K562 (cell line): ENCODE results near the gene EPPIN. TPM values are rescaled to one million over a fixed set of nuclear protein-coding genes. Genes with fewer than 3 reads are reported as not detected.

Experiments
- BRCA1 ChIP-seq, 2 experiments: fragments of 450-650 bp in 1 of 2; sonication (generic) in 1 of 2; formaldehyde crosslinking in 1 of 2; IDR thresholded peaks; 2 replicates each; pipeline versions ENCODE4 v1.5.0 to v1.6.1; 2017 to 2020; ENCODE audit warnings: mild to moderate bottlenecking in 1 of 2, missing genetic modification reagents in 1 of 2
- CC2D1A ChIP-seq: fragments of 450-650 bp; IDR thresholded peaks from 2 replicates; pipeline ENCODE4 v1.6.1; 2017; ENCODE audit warnings: mild to moderate bottlenecking
- HCFC1 ChIP-seq: IDR thresholded peaks from 2 replicates; pipeline ENCODE4 v1.6.1; 2012; ENCODE audit warnings: low read depth, low read length, improper control_type of control experiment
- MEIS2 ChIP-seq: fragments of 450-650 bp; IDR thresholded peaks from 2 replicates; pipeline ENCODE4 v1.6.1; 2014; ENCODE audit warnings: mild to moderate bottlenecking; ENCODE audit not compliant: partially characterized antibody
- NR2F6 ChIP-seq: fragments of 450-650 bp; formaldehyde crosslinking; IDR thresholded peaks from 2 replicates; pipeline ENCODE4 v1.4.0; 2020; ENCODE audit warnings: mild to moderate bottlenecking
- SMC3 ChIP-seq: conservative IDR thresholded peaks from 2 replicates; pipeline ENCODE4 v1.6.1; 2011; ENCODE audit warnings: low read depth, low read length, improper control_type of control experiment; ENCODE audit not compliant: insufficient read depth
- SNRNP70 ChIP-seq: fragments of 200-400 bp; formaldehyde crosslinking; optimal IDR thresholded peaks from 2 replicates; pipeline ENCODE3; 2017; ENCODE audit warnings: low read depth, low read length
- SP1 ChIP-seq: sonication (generic); formaldehyde crosslinking; IDR thresholded peaks from 2 replicates; pipeline ENCODE4 v1.8.1; 2022; ENCODE audit warnings: mild to moderate bottlenecking, missing genetic modification reagents
- TCF3 ChIP-seq: sonication (generic); formaldehyde crosslinking; IDR thresholded peaks from 2 replicates; pipeline ENCODE4 v1.4.0; 2020; ENCODE audit warnings: mild to moderate bottlenecking, missing genetic modification reagents
- ZNF165 ChIP-seq: fragments of 250-450 bp; sonication (Bioruptor Pico); IDR thresholded peaks from 2 replicates; pipeline ENCODE4 v1.4.0; 2020; ENCODE audit warnings: borderline replicate concordance
- ZNF444 ChIP-seq: fragments of 250-450 bp; sonication (Bioruptor Pico); IDR thresholded peaks from 2 replicates; pipeline ENCODE4 v1.4.0; 2020; ENCODE audit warnings: mild to moderate bottlenecking, moderate library complexity
- ZNF785 ChIP-seq: fragments of 250-450 bp; sonication (Bioruptor Pico); IDR thresholded peaks from 2 replicates; pipeline ENCODE4 v1.4.0; 2020; ENCODE audit warnings: mild to moderate bottlenecking
- polyA plus RNA-seq, 8 experiments: library from polyadenylated mRNA; depleted of rRNA in 4 of 8; stranded (reverse) in 5 of 8; unstranded in 3 of 8; fragments of >200 nt; fragmentation: Nextera tagmentation in 2 of 8; fragmentation: Illumina TruSeq in 1 of 8; extraction: Ambion mirVana in 2 of 8; extraction: Trizol in 1 of 8; gene quantifications; 2 replicates each; pipeline versions ENCODE4 v1.2.1 to v1.2.3, GENCODE V29; 2011 to 2014; ENCODE audit warnings: inconsistent platforms in 1 of 8, missing spikeins in 1 of 8
- total RNA-seq, 7 experiments: library from RNA; depleted of rRNA in 6 of 7; stranded (reverse); fragments of >200 nt in 6 of 7; fragmentation: Illumina TruSeq in 2 of 7; extraction: Trizol in 2 of 7; gene quantifications; 2 replicates each; pipeline versions ENCODE4 v1.2.1 to v1.2.3, GENCODE V29; 2011 to 2021; ENCODE audit warnings: low replicate concordance in 1 of 7
- TF ChIP-seq, protein P1 (sequence below), 2 experiments: IDR thresholded peaks in 1 of 2; conservative IDR thresholded peaks in 1 of 2; 2 replicates each; pipeline ENCODE4 v1.6.1; 2016; ENCODE audit warnings: low read depth in 2 of 2, mild to moderate bottlenecking in 1 of 2, missing compliant biosample characterization in 1 of 2, missing genetic modification characterization in 1 of 2, moderate library complexity in 1 of 2
- TF ChIP-seq, protein P2 (sequence below): fragments of 450-650 bp; IDR thresholded peaks from 2 replicates; pipeline ENCODE4 v1.6.1; 2016
- TF ChIP-seq, protein P3 (sequence below): fragments of 450-650 bp; formaldehyde crosslinking; IDR thresholded peaks from 2 replicates; pipeline ENCODE4 v1.4.0; 2022; ENCODE audit warnings: mild to moderate bottlenecking, moderate library complexity
- TF ChIP-seq, protein P4 (sequence below): IDR thresholded peaks from 2 replicates; pipeline ENCODE4 v1.6.1; 2016; ENCODE audit warnings: missing genetic modification characterization, missing compliant biosample characterization
- TF ChIP-seq, protein P5 (sequence below): fragments of 450-650 bp; formaldehyde crosslinking; IDR thresholded peaks from 2 replicates; pipeline ENCODE4 v1.4.0; 2020; ENCODE audit warnings: mild to moderate bottlenecking, moderate library complexity

EPPIN gene
- total and polyA plus RNA-seq, 9 of the 15 experiments (the other 6 are each of a cell fraction or from before 2014, with no cell fraction given) = not detected

DNA sequence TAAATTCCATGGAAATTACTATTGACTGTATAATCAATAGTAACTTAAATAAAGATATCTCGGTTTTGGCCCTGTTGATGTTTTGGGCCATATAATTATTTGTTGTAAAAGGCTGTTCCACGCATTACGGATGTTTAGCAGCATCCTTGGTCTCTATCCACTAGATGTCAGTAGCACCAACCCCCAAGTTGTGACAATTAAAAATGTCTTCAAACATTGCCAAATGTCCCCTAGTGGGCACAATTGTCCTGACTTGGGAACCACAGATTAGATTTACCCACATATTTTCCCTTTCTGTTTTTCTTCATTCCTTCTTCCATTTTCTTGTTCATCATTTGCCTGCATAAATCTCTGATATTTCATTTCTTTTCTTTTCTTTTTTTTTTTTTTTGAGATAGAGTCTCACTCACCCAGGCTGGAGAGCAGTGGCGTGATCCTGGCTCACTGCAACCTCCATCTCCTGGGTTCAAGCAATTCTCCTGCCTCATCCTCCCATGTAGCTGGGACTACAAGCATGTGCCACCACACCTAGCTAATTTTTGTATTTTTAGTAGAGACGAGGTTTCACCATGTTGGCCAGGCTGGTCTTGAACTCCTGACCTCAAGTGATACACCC, 45.5 kb upstream of the EPPIN start (continued):
- TF ChIP-seq, protein P1, sequence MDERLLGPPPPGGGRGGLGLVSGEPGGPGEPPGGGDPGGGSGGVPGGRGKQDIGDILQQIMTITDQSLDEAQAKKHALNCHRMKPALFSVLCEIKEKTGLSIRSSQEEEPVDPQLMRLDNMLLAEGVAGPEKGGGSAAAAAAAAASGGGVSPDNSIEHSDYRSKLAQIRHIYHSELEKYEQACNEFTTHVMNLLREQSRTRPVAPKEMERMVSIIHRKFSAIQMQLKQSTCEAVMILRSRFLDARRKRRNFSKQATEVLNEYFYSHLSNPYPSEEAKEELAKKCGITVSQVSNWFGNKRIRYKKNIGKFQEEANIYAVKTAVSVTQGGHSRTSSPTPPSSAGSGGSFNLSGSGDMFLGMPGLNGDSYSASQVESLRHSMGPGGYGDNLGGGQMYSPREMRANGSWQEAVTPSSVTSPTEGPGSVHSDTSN (CRISPR knock-in tag; IDR thresholded peaks at IDR 0.05; ENCODE audit: low read depth) = no peak
- TF ChIP-seq, protein P1 (tag; conservative IDR thresholded peaks at IDR 0.05; ENCODE audit: low read depth) = peak; percentile 32; the same call in 1 of the 2 replicates
- TF ChIP-seq, protein P2, sequence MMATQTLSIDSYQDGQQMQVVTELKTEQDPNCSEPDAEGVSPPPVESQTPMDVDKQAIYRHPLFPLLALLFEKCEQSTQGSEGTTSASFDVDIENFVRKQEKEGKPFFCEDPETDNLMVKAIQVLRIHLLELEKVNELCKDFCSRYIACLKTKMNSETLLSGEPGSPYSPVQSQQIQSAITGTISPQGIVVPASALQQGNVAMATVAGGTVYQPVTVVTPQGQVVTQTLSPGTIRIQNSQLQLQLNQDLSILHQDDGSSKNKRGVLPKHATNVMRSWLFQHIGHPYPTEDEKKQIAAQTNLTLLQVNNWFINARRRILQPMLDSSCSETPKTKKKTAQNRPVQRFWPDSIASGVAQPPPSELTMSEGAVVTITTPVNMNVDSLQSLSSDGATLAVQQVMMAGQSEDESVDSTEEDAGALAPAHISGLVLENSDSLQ = 0 out of 2 replicates have a peak, but pooled peaks have one; percentile 19
- TF ChIP-seq, protein P3, sequence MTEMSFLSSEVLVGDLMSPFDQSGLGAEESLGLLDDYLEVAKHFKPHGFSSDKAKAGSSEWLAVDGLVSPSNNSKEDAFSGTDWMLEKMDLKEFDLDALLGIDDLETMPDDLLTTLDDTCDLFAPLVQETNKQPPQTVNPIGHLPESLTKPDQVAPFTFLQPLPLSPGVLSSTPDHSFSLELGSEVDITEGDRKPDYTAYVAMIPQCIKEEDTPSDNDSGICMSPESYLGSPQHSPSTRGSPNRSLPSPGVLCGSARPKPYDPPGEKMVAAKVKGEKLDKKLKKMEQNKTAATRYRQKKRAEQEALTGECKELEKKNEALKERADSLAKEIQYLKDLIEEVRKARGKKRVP (CRISPR knock-in tag) = no peak
- TF ChIP-seq ZNF444 (no peak), BRCA1 (IDR thresholded peaks at IDR 0.05) (no peak), BRCA1 (CRISPR knock-in tag; IDR thresholded peaks at IDR 0.05) (no peak), TCF3 (CRISPR knock-in tag) (no peak), ZNF165 (no peak), NR2F6 (CRISPR knock-in tag) (no peak), HCFC1 (no peak), ZNF785 (CRISPR knock-in tag) (no peak), SNRNP70 (no peak), SP1 (no peak), CC2D1A (0 out of 2 replicates have a peak, but pooled peaks have one; percentile 32), MEIS2 (peak; percentile 38), SMC3 (peak; percentile 76)
- TF ChIP-seq, protein P4, sequence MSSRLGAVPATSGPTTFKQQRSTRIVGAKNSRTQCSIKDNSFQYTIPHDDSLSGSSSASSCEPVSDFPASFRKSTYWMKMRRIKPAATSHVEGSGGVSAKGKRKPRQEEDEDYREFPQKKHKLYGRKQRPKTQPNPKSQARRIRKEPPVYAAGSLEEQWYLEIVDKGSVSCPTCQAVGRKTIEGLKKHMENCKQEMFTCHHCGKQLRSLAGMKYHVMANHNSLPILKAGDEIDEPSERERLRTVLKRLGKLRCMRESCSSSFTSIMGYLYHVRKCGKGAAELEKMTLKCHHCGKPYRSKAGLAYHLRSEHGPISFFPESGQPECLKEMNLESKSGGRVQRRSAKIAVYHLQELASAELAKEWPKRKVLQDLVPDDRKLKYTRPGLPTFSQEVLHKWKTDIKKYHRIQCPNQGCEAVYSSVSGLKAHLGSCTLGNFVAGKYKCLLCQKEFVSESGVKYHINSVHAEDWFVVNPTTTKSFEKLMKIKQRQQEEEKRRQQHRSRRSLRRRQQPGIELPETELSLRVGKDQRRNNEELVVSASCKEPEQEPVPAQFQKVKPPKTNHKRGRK (tag) = peak; percentile 77
- TF ChIP-seq, protein P5, sequence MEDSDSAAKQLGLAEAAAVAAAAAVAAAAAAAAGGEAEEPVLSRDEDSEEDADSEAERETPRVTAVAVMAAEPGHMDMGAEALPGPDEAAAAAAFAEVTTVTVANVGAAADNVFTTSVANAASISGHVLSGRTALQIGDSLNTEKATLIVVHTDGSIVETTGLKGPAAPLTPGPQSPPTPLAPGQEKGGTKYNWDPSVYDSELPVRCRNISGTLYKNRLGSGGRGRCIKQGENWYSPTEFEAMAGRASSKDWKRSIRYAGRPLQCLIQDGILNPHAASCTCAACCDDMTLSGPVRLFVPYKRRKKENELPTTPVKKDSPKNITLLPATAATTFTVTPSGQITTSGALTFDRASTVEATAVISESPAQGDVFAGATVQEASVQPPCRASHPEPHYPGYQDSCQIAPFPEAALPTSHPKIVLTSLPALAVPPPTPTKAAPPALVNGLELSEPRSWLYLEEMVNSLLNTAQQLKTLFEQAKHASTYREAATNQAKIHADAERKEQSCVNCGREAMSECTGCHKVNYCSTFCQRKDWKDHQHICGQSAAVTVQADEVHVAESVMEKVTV (CRISPR knock-in tag) = peak; percentile 59; the same call in 1 of the 2 replicates
